Tibial nerve (tissue), 4 donors: ENCODE data around the gene WNT2.

ENCODE experiments used
- EP300 ChIP-seq, 2 donors: sonication (generic); formaldehyde crosslinking; IDR thresholded peaks; one replicate each; pipeline ENCODE4 v1.6.1; 2017; ENCODE audit warnings: antibody characterized with exemption in 2 of 2, mild to moderate bottlenecking in 1 of 2
- TF ChIP-seq, protein P1 (sequence below), 5 experiments: fragments of 200-600 bp in 3 of 5; fragments of 450-650 bp in 2 of 5; sonication (generic) in 3 of 5; IDR thresholded peaks; one replicate each; pipeline ENCODE4 v1.5.1; 2016 to 2019; ENCODE audit warnings: antibody characterized with exemption in 5 of 5, mild to moderate bottlenecking in 3 of 5, moderate library complexity in 2 of 5

DNA sequence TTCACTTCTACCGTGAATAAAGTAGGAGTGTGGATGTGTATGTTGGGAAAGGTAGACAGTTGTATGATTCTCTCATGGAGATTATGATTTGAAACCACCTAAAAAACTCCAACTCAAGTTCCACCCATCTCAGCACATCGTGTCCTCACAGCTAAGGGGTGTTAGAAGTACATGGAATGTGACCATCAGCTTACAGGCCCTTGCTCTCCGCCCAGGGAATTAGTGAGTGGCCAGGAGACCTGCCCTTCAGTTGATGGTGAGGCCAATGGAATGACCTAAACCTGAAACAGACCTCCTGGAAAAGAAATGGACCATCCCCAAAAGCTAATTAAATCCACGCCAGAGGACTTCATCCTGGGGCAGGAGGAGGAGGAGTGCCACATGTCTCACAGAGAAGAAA, 2.1 kb upstream of the WNT2 start:
- TF ChIP-seq, protein P1, sequence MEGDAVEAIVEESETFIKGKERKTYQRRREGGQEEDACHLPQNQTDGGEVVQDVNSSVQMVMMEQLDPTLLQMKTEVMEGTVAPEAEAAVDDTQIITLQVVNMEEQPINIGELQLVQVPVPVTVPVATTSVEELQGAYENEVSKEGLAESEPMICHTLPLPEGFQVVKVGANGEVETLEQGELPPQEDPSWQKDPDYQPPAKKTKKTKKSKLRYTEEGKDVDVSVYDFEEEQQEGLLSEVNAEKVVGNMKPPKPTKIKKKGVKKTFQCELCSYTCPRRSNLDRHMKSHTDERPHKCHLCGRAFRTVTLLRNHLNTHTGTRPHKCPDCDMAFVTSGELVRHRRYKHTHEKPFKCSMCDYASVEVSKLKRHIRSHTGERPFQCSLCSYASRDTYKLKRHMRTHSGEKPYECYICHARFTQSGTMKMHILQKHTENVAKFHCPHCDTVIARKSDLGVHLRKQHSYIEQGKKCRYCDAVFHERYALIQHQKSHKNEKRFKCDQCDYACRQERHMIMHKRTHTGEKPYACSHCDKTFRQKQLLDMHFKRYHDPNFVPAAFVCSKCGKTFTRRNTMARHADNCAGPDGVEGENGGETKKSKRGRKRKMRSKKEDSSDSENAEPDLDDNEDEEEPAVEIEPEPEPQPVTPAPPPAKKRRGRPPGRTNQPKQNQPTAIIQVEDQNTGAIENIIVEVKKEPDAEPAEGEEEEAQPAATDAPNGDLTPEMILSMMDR (IDR thresholded peaks at IDR 0.05): no peak
- no peak for TF ChIP-seq EP300 (IDR thresholded peaks at IDR 0.05)
